CD4-positive, alpha-beta T cell treated with Interleukin-6 for 4 hours (primary cell): ENCODE measurements around the gene RPN1.

ENCODE experiments used
- DNase-seq: peaks from one replicate; pipeline ENCODE4 v3.0.0-alpha.2; 2020; ENCODE audit warnings: mixed read lengths

The RPN1 gene

GRCh38 chr3:128648940-128649663, 1.5 kb downstream of the RPN1 start:
- no peak for DNase-seq

GRCh38 chr3:128648402-128648801, 2.2 kb downstream of the RPN1 start:
- DNase-seq: no peak

DNA sequence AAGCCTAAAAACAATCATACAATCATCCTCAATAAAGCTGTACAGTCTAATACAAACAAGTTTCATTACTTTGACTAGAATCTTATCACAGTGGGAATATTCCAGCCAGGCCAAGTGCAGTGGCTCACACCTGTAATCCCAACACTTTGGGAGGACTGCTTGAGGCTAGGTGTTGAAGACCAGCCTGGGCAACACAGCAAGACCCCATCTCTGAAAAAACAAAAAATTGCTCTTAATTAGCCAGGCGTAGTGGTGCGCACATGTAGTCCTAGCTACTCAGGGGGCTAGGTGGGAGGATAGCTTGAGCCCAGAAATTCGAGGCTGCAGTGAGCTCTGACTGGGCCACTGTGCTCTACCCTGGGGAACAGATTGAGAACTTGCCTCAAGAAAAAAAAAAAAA, 3.3 kb downstream of the RPN1 start:
- no peak for DNase-seq

DNA sequence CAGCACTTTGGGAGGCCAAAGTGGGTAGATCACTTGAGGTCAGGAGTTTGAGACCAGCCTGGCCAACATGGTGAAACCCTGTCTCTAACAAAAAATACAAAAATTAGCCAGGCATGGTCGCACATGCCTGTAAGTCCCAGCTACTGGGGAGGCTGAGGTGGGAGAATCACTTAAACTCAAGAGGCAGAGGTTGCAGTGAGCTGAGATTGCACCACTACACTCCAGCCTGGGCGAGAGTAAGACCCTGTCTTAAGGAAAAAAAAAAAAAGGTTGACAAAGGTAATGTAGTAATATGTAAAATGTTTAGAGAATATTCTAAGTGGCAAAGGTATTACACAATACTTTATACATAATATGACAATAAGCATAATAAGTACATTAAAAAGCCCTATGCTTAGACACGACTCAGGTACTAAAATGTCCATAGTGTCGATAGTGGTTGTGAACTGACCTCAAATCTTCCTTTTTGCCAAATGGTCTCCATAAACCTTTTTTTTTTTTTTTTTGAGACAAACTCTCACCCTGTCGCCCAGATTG, 16.5 kb downstream of the RPN1 start:
- no peak for DNase-seq

DNA sequence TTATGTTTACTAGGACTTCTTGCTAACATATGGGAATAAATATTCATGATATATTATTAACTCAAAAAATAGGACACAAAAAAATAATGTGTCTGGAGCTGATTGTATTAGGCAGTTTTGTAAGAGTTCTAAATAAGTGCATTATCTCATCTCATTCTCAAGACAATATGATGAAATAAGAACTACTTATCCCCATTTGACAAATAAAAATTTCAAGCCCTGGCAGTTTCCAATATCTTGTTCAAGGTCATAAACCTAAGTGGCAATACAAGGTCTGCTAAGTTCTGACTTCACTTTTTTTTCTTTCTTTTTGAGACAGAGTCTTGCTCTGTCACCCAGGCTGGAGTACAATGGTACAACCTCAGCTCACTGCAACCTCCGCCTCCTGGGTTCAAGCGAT, 18.3 kb downstream of the RPN1 start:
- DNase-seq: no peak

- DNase-seq: no peak
Measured at GRCh38 chr3:128629936-128630335, 20.7 kb downstream of the RPN1 start.

GRCh38 chr3:128625409-128625945, 25.1 kb downstream of the RPN1 start:
- DNase-seq: no peak

DNA sequence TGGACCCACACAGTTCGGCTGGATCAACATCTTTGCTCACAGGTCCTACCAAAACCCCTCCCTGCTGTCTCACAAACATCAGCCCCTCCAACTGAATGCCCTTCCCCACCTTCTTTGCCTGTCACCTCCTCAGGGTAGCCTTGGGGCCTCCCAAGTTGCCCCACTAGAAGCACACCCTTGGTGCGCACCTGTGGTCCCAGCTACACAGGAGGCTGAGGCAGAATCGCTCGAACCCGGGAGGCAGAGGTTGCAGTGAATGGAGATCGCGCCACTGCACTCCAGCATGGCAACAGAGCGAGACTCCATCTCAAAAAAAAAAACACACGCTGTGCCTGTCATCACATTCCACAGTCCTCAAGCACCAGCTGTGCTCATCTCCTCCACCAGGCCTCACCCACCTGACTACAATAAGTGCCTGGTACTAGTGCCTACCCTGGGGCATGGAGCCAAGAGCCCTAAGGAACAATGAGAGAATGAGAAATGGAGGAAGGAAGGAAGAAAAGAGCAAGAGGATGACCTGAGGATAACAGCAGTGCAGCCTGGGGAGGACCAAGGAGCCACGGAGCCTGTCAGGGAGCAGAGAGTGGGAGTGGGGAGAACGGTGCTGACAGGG, 26.0 kb downstream of the RPN1 start:
- DNase-seq: no peak

DNA sequence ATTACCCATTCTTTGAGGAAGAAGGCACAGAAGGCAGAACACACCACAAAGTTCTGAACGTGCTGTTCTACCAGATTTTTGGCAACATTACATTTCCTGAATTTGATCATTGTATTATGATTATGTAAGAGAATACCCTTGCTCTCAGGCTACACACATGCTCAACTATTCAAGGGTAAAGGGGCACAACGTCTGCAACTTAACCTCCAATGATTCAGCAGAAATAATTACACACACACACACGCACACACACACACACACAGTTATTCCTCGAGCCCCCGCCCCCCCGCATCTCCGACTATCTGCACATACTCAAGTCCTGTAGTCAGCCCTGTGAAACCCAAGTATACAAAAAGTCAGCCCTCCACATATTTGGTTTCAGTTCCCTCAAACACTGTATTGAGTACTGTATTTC, 26.8 kb downstream of the RPN1 start:
- DNase-seq: no peak

- no peak for DNase-seq
Measured at GRCh38 chr3:128621931-128622330, 28.7 kb downstream of the RPN1 start.

DNA sequence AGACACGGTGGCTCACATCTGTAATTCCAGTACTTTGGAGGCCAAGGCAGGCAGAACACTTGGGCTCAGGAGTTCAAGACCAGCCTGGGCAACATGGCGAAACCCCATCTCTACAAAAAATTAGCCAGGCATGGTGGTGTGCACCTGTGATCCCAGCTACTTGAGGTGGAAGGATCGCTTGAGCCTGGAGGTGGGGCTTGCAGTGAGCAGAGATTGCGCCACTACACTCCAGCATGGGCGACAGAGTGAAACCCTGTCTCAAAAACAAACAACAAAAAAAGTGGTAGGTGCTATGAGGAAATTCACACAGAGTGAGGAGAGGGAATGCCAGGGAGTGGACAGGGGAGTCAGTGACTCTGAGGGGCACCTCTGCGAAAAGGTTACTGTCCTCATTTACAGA, 29.4 kb downstream of the RPN1 start:
- no peak for DNase-seq

DNA sequence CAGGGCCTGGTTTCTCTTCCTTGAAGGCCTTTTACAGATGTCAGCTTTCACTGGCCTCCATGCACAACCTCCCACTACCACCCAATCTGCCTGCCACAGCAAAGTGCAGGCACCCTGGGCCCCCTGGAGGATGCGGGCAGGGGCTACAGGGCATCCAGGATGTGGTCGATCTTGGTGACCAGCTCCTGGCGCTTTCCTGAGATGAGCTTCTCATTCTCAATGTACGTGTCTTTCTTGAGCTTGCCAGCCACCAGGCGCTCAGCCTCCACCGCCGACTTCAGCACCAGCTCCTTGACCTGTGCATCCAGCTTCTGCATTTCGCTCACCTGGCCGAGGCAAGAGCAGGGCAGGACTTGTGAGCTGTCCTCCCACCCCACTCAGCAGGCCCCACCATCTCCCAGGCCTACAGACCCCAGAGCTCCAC, 30.3 kb downstream of the RPN1 start:
- no peak for DNase-seq

DNA sequence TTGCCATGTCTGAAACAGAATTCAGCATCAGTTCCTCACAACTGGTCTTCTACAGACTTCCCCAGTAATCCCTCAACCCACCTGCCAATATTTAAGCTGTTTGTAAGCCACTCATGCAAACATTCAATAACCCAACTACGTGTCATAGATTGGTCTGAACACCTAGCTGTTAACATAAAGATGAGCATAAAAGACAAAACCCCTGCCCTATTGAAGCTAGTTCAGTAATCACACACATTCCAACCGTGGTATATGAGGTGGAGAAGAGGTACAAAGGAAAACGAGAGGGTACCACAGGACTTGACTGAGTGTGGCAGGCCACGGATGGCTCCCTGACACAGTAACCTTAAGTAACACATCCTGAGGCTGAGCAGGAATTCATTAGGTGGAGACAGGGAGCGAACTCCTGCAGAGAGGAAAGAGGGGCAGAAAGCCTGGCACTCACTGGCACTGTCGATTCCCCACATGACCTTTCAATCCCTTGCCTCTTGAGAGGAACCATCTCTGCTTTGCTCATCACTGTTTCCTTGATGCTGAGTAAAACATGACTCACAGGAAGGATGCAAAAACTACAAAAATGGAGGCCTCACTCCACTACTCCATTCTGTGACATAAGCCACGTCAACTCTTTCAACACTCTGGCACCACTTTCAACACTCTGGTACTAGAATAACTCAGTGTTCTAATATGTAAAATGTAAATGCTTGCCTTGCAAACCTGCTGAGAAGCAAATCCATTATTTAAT, 31.3 kb downstream of the RPN1 start:
- DNase-seq: no peak

DNA sequence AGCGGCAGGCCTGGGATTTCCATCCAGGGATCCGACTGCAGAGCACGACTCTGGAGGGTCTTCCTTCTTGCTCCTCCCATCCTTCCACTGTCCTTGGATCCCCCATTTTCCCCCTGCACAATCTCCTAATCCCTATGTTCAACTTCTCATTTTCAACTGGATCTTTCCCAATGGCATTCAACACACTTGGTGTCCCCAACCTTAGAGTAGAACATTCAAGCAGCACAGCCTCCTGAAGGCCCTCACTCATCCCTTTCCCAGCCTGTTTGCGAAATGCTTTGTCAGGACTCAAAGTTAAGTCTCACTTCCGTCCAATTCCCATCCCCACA, 32.3 kb downstream of the RPN1 start:
- DNase-seq: no peak

DNA sequence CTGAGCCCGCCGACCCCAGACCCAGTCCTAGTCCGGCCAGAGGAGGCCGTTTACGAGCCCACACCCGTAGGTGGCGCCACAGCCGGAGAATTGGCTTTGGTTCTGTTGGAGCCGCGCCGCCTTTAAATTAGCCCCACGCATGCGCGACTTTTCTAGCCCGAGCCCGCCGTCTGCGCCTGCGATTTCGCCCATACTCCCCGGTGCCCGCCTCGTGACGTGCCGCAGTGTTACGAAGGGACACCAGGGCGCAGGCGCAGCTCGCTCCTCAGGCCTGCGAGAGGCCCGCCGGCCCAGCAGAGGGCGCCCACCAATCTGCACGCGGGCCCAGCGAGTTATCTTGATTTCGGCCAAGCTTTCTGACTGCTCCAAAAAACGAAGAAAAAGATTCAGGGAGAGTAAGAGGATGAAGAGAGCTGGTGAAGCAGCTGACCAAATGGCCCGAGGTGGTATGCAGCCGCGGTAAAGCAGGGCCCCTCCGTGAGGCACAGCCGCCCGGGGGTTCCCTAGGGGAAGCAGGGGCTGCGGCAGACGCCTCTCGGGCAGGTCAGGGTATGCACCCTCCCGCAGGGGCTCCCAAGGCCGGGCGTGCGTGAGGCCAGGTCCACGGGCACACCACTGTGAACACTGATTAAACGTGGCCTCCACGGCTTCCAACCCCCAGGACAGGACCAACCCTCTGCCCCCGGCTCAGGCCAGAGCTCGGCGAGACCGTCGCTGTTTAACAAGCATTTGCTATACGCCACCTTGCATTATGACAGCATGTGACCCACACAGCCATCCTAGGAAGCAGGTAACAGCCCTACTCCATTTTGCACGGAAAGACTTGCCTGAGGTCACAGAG, 32.8 kb downstream of the RPN1 start:
- DNase-seq: peak; percentile 99

DNA sequence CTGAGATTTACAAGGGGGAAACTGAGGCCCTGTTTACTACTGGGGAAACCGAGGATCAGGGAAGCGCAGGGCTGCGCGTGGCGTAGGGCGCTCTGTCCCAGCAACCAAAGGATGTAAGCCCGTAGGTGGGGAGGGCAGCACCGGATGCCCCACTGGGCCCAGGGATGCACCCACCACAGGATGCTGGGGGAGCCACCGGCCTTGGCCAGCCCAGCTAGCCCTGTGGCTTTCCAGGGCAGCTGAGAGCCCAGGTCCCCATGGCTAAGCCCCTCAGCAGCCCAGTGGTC, 33.4 kb downstream of the RPN1 start:
- no peak for DNase-seq

DNA sequence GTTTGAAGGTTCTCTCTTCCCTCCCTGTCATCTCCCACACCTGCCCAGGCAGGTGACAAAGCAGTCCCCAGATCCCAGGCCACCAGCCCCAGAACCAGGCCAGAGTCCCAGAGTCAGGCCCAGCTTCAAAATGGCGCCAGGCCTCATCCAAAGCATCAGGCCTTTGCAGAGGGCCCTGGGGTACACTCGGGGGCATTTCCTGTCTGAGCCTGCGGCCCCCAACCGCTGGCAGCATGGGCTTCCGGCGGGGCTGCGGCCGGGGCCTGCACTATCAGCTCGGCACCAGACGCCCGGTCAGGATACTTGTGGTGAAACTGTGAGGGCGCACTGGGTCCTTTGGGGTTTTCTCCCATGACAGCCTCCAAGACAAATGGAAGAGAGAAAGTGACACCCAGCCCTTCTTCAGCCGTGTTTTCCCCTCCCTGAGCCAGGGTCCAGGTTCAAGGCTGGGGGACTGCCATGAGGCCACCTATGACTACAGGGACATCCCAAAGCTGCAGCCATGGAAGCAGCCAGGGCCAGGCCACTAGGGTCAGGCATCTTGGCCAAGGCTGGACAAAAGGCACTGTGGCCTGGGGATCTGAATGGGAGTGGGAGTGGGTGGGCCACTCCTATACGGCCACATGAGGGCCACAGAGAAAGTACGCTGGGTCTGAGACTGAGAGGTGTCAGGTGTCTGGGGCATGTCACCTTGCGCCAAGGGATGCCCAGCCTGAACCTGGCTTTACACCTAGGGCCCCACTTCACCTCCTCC, 33.9 kb downstream of the RPN1 start:
- no peak for DNase-seq

- no peak for DNase-seq
Measured at GRCh38 chr3:128614076-128614475, 36.5 kb downstream of the RPN1 start.

GRCh38 chr3:128613083-128613829, 37.4 kb downstream of the RPN1 start:
- DNase-seq: no peak

DNA sequence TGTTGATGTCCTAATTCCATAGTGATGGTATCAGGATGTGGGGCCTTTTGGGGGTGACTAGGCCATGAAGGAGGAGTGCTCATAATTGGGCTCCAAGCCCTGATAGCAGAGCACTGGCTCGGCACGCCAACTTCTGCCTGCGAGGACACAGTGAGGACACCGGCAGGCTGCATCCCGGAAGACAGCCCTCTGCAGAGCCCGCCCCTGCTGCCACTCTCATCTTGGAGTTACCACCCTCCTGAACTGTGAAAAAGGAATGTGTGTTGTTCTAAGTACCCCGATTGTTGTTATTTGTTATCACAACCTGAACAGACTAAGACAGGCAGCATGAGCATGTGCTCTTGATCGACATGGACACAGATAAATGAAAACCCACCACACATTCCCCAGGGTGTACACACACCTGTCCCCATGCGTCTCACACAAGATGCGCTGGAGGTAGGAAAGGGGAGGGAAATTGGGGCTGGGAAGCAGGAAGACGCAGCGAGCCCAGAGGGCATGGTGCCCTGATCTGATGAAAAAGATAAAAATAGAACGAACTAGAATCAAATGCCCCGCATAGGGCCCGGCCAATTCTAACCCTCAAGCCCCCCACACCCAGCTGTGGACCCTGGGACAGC, 40.1 kb downstream of the RPN1 start:
- DNase-seq: no peak

- DNase-seq: no peak
Measured at GRCh38 chr3:128609294-128609693, 41.3 kb downstream of the RPN1 start.
